ENCODE measurements around the gene KRT2. TPM values are rescaled to one million over a fixed set of nuclear protein-coding genes. Genes with fewer than 3 reads are reported as not detected.

The KRT2 gene
- total and polyA plus RNA-seq, 2 of the 8 experiments (the other 6 are each of a cell fraction or from before 2014, with no cell fraction given): not detected

GRCh38 chr12:52627395-52628110 is 24.5 kb downstream of the KRT2 start:
- CTCF ChIA-PET (ENCODE audit: partially characterized antibody): interaction anchor here (1.3 to 1.6 kb wide), 4 partner anchors 22 to 237 kb away, joined by 3 to 6 read pairs (median 3); no protein-coding TSS in a partner anchor
- Histone ChIP-seq H3K27ac (ENCODE audit: low read depth, low read length) (no peak overlapping the region), H4K20me1 (replicated peaks in 1 of 2; ENCODE audit: control insufficient read depth in 1 of 2, insufficient read depth in 2 of 2, low read length in 2 of 2) (no peaks in the 10 kb centered on the region), H3K79me1 (ENCODE audit: low read depth, low read length) (no peaks in the 10 kb centered on the region; the same call in 1 of the 2 replicates), H2AK5ac (ENCODE audit: low read depth, low read length) (no peak overlapping the region), H2BK5ac (ENCODE audit: low read depth, low read length) (no peak overlapping the region), H2AFZ (ENCODE audit: low read length) (0 out of 2 replicates have a peak overlapping the region, but pooled peaks have one; percentile 24), H4K8ac (ENCODE audit: extremely low read depth, insufficient read depth, low read length) (no peak overlapping the region), H2BK12ac (ENCODE audit: low read depth, low read length) (no peak overlapping the region), H3K79me2 (ENCODE audit: control insufficient read depth in 1 of 2, insufficient read depth in 2 of 2, low read length in 2 of 2) (no peaks in the 10 kb centered on the region), H2BK15ac (ENCODE audit: low read length) (no peak overlapping the region), H3K18ac (ENCODE audit: extremely low read depth, low read length) (no peak overlapping the region), H3K14ac (ENCODE audit: insufficient read length) (no peak overlapping the region), H3K23me2 (ENCODE audit: low read depth, low read length) (no peaks in the 10 kb centered on the region), H3K4ac (replicated peaks; ENCODE audit: insufficient read length, low read depth, low read length) (no peak overlapping the region), H3K4me3 (ENCODE audit: extremely low read depth in 1 of 4, insufficient read depth in 2 of 4, low read depth in 3 of 4, low read length in 4 of 4) (no peak overlapping the region), H2BK120ac (replicated peaks; ENCODE audit: low read depth, low read length) (no peak overlapping the region), H4K5ac (ENCODE audit: insufficient read length, low read depth, low read length) (no peak overlapping the region), H3K9me3 (ENCODE audit: insufficient read depth in 2 of 2, low read depth in 1 of 2, low read length in 1 of 2) (no peaks in the 10 kb centered on the region), H3K23ac (ENCODE audit: insufficient read length) (no peak overlapping the region), H3K4me2 (ENCODE audit: insufficient read depth in 1 of 2, low read depth in 2 of 2, low read length in 2 of 2) (no peak overlapping the region), H3K4me1 (replicated peaks in 1 of 4; ENCODE audit: control insufficient read depth in 3 of 4, insufficient read depth in 4 of 4, low read length in 3 of 4) (no peaks in the 10 kb centered on the region), H4K91ac (replicated peaks; ENCODE audit: insufficient read length, low read length) (no peak overlapping the region), H3K27me3 (replicated peaks in 1 of 4; ENCODE audit: control insufficient read depth in 3 of 4, extremely low read depth in 1 of 4, insufficient read depth in 3 of 4, low read length in 3 of 4) (no peaks in the 10 kb centered on the region; a peak in 2 of 7 replicates), H3K56ac (replicated peaks; ENCODE audit: insufficient read length, low read depth, low read length) (no peak overlapping the region), H3K9ac (replicated peaks in 1 of 4; ENCODE audit: extremely low read depth in 1 of 4, low read depth in 3 of 4, low read length in 3 of 4) (no peak overlapping the region), H3K36me3 (ENCODE audit: control insufficient read depth in 2 of 4, insufficient read depth in 4 of 4, low read length in 3 of 4) (no peaks in the 10 kb centered on the region), H2BK20ac (ENCODE audit: low read length) (no peak overlapping the region)
- no peak for FAIRE-seq
- TF ChIP-seq POU5F1 (IDR thresholded peaks at IDR 0.05; ENCODE audit: low read depth, low read length) (no peak), CTBP2 (IDR thresholded peaks at IDR 0.05; ENCODE audit: borderline replicate concordance, insufficient read depth, insufficient read length, low read length) (no peak), RXRA (IDR thresholded peaks at IDR 0.05; ENCODE audit: insufficient read depth, low read depth, low read length) (no peak)
- peak in 1 of 2 experiments; percentile 30 for DNase-seq (ENCODE audit: low read depth in 1 of 2, low spot score in 2 of 2)
- POLR2A ChIA-PET (ENCODE audit: partially characterized antibody): no interaction called here
- WGBS, 2 experiments (ENCODE audit: extremely low coverage in 1 of 2, insufficient coverage in 1 of 2, insufficient read length in 1 of 2, insufficient replicate concordance in 2 of 2, low coverage in 1 of 2, low lambda C conversion rate in 2 of 2, missing lambda C conversion rate in 1 of 2): 84% methylated on average over 2 of the region's 2 CpGs; no CpG with 5 or more reads in 1 of the 2 experiments
